Renal cortical epithelial cell (primary cell): Measurements from ENCODE around the gene TBC1D19. TPM values are rescaled to one million over a fixed set of nuclear protein-coding genes. Genes with fewer than 3 reads are reported as not detected.
A peak's percentile ranks its signal among the peaks of the same experiment; 100 is the strongest.
"Not testable (repeated sequence)": the region's sequence is repeated elsewhere in the genome, so short reads cannot be mapped to it uniquely, and the experiment has no call there.

Experiments
- DNase-seq: peaks from one replicate; pipeline ENCODE4 v3.0.0-alpha.2; 2011; ENCODE audit warnings: low read depth
- total RNA-seq: library from RNA; depleted of rRNA; stranded (reverse); fragments of >200 nt; gene quantifications from 2 replicates; pipeline ENCODE4 v1.2.3, GENCODE V29; 2014

TBC1D19 gene, protein sequence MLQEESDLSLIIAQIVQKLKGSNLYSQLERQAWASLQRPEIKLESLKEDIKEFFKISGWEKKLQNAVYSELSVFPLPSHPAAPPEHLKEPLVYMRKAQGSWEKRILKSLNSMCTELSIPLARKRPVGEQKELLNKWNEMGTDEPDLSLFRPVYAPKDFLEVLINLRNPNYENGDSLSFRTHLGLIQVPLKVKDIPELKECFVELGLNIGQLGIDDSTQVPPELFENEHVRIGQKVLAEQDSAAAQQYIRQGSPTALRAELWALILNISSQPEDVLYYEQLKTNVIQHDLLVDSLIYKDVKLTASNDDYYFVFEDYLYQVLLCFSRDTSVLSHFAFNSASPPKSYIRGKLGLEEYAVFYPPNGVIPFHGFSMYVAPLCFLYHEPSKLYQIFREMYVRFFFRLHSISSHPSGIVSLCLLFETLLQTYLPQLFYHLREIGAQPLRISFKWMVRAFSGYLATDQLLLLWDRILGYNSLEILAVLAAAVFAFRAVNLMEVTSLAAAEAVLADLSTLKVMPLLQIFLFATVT
- total RNA-seq, result 75.4 and 81.3 TPM in 2 replicates

DNA sequence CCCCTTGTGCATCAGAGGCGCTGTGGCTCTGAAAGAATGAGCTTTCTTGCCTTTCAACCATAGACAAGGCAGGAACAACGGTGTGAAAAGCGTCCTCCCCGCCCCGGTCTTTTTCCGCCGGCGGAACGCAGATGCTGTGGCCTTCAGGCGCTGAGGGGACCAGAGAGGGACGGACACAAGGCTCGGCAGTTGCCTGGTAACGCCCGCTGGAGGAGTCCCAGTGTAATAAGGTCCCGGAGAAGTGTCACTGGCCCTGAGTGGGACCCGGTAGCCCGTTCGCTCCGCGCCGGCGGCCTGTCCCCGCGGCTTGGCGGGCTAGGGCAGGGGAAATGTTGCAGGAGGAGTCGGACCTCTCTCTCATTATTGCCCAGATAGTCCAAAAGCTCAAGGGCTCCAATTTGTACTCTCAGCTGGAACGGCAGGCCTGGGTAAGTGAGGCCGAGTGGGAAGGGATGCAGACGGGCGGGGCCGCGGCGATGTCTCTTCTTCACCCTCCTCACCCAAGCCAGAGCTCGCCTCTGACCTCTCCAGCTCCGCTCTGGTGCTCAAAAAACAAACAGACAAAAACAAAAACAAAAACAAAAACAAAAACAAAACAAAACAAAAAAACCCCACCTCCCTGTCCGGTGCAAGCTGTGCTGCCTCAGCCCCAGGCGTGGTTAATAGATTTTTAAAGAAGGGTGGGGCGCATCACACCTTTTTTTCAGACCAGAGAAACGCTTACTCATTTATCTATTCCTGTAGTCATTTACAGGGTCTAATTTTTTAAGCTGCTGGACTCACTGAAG lies at the start of gene TBC1D19:
TSS of gene TBC1D19 (plus strand) at position 220 of the 788 bp plus-strand sequence. CDS start at position 330, 110 bp downstream.
- peak; percentile 70 for DNase-seq

DNA sequence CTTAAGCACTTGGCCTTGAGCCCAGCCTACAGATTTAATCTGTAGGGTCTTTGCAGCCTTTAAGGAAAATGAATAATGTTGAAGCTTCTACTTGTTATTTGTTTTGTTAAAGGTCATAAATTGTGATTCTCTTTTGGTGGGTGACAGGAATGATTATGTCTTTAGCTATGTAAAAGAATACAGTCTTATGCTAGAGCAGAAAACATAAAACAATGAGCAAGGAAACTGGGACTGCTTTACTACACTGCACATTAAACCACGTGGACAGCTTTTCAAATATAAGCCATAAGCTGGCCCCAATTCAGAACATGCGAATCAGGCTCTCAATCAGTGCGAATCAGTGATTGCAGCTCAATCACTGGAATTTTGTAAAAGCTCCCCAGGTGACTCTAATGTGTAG lies 40.9 kb upstream of the TBC1D19 start:
- DNase-seq, result no peak

DNA sequence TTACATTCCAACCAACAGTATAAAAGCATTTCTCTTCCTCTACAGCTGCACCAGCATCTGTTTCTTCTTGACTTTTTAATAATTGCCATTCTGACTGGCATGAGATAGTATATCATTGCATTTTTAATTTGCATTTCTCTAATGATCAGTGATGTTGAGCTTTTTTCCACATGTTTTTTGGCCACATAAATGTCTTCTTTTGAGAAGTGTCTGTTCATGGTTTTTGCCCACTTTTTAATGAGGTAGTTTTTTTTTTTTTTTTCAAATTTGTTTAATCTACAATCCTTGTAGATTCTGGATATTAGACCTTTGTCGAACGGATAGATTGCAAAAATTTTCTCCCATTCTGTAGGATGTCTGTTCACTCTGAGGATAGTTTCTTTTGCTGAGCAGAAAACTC lies 39.5 kb upstream of the TBC1D19 start:
- DNase-seq, result no peak

DNA sequence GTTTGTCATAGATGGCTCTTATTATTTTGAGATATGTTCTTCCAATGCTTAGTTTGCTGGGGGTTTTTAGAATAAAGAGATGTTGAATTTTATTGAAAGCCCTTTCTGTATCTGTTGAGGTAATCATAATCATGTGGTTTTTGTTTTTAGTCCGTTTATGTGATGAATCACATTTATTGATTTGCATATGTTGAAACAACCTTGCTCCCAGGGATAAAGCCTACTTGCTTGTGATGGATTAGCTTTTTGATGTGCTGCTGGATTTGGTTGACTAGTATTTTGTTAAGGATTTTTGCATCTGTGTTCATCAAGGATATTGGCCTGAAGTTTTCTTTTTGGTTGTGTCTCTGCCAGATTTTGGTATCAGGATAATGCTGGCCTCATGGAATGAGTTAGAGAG lies 35.5 kb upstream of the TBC1D19 start:
- DNase-seq, result not testable (repeated sequence)

DNA sequence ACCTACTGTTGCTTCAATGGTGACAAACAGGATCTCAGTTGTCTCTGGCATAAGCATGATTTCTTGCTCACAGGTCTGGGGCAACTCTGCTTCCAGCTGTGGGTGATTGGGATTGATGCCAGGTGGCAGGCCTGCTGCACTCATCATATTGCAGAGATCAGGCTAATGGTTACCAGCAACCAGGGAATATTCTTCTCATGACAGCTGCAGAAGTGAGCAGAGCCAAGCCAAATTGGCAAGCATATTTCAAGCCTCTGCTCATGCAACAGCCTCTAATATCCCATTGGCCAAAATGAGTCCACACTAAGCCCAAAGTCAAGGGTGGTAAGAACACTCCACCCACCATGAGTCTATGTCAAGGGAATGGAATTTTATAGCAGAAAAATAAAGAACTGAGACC lies 26.7 kb upstream of the TBC1D19 start:
- peak; percentile 65 for DNase-seq

DNA sequence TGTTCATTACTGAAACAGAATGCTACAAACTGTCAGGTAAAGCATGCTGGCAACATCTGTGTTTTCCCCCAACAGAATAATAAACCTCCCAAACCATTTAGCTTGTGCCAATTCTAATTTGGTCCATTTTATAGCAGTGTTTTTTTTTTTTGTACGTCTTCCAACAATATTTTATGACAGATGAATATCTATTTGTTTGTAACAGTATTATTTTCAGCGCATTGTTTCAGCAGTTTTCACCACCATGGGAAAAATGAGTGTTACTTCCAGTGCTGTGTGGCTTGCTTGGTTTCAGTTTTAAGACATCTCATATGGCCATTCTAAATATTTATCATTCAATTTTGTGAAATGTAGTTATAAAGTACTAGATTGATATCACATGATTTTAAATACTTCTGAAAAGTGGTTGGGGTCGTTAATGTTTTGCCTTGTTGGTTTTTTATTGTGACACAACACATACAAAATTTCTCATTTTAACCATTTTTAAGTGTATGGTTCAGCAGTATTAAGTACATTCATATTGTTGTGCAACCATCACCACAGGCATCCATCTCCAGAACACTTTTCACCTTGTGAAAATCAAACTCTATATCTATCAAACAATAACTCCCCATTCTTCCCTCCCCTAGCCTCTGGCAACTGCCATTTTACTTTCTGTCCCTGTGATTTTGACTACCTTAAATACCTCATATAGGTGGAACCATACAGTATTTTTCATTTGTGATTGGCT lies 25.6 kb upstream of the TBC1D19 start:
- no peak for DNase-seq

DNA sequence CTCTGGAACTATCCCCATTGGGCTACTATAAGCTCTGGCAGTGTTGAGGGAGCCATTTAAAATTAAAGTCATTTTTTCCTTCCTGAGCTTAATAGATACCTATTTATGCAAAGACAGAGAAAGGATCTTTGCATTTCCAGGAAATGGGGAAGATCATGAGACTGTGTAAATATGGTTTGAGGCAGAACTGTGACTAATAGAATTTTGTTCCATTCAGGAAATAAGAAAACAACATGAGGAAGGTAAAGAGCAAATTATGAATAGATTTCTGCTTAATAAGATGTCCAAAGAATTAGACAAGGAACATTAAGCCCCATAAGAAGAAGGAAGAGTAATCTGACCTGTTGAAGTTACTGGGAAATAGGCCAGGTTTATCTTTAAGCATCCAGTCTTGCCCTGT lies 17.8 kb upstream of the TBC1D19 start:
- DNase-seq, result peak; percentile 38

DNA sequence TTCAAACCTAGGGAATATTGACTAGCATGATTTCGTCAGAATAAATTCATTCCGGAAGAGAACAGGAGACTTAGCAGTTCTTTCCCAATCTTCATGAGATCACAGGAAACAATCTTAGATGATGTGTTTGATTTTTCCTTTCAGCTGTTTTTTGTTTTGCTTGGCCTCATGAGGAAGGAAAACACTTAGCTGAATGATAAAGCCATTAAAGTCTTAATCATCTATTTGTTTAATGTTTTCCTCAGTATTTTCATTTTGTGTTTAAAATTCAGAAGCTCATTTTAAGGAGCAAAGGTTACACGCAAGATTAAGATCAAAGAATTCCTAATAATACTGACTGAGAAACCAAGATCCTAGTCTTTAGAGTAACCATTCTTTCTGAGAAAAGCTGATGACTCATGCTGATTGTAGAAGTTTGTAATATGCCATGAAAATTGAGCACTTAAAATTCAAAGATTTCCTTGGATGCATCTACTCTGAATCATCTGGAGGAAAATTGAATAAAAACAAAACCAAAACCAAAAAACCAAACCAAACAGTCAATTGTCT lies 15.4 kb upstream of the TBC1D19 start:
- peak; percentile 98 for DNase-seq

DNA sequence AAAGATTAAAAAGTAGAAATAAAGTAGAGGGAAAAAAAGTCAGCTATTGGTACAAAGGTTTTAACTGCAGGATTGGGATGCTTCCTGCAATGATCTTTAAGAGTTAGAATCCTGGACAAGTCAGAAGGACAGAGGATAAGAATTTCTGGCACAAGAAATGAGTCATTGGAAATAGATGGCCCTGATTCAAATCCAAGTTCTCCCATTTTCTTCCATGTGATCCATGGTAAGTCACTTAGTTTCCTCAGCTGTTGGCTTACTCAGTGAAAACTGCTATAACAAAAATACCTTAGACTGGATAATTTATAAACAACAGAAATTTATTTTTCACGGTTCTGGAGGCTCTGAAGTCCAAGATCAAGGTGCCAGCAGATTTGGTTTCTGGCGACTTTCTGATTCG lies 13.3 kb upstream of the TBC1D19 start:
- no peak for DNase-seq

DNA sequence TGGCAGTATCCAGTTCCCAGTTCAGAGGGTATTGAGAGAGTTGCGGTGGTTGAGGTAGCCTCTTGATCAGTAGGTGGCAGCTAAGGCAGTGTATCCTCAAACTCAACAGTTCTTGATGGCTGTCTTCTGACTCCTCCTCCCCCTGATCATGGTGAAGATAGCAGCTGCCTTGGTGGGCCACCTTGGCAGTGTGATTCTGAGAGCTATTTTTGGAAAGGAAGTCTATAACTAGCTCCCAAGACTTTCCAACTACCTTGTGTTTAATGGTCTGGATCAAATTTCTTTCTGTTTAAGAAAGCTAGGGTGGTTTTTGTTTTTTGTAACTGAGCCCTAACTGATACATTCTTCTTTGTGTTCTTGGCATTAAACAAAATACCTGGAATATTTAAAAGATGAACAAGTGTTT lies 10.5 kb upstream of the TBC1D19 start:
- DNase-seq, result peak; percentile 95

DNA sequence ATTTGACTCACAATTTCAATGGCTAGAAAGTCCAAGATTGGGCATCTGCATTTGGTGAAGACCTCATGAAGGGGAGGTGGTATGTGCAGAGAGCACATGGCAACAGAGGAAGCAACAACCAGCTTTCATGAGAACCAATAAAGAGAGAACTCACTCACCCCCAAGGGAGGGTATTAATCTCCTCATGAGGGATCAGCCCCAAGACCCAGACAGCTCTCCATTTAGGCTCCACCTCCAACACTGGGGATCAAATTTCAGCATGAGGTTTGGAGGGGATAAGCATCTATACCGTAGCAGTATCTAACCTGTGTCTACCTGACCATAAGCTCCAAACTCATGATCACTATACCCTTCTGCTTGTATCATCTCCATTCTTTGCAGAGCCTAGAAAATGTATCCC lies 9.3 kb upstream of the TBC1D19 start:
- DNase-seq, result no peak

DNA sequence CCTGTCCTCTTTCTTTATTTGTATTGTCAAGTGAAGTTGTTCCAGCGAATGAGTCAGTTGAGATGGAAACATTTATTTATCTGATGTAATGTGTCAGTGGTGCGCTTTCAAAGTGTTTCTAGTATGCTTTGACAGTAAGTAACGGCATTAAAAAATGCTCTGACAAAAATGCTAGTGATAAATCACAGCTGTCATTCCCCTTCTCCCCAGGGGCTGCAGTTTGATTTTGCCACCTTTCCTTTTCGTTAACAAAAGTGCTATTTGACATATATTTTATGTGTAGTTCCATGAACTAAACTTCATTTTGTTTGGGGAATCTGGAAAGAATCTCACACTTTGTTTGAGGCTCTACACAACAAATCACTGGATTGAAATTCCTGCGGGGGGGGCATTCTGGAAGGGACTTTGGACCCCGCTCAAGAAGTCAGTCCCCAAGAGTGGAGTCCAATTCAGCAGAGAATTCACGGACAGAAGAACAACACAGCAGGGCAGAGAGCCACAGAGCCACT lies 7.6 kb upstream of the TBC1D19 start:
- peak; percentile 48 for DNase-seq

DNA sequence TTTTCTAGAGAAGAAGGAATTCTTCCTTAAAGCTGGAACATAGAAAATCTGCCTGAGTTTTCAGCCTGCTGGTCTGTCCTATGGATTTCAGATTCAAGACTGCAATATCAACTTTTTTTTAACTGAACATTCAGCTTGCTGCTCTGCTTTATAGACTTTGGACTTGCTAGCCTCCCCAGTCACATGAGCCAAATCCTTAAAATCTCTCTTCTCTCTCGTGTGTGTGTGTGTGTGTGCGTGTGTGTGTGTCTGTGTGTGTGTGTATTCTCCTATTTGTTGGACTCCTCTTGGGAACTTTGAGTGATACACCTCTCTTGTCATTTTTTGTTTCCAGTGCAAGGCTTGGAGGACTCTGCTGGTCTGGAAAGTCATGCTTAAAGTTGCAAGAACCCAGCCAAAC lies 6.8 kb upstream of the TBC1D19 start:
- DNase-seq, result no peak

DNA sequence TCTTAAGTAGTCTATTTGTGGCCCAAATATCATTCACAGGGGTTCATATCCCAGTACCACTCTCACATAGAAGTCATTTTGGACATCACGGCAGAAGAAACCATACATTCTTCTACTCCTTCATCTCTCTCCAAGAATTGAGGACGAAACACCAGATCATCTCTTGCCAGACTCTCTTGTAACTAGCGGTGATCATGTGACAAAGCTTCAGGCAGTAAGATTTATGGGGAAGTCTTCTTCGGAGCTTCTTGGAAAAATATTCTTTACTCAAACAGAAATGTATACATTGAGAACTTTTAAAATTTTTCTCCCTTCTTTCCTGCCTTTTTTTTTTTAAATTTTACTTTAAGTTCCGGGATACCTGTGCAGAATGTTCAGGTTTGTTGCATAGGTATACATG lies 4.7 kb upstream of the TBC1D19 start:
- DNase-seq, result no peak

DNA sequence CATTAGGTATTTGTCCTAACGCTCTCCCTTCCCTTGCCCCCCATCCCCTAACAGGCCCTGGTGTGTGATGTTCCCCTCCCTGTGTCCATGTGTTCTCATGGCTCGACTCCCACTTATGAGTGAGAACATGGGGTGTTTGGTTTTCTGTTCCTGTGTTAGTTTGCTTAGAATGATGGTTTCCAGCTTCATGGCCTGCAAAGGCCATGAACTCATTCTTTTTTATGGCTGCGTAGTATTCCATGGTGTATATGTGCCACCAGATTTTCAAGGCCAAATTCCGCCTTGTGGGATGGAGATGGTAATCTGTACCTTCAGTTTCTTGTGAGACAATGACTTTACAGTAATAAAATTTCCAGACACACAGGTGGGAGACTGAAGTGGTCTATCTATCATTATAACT lies 2.5 kb upstream of the TBC1D19 start:
- not testable (repeated sequence) for DNase-seq

DNA sequence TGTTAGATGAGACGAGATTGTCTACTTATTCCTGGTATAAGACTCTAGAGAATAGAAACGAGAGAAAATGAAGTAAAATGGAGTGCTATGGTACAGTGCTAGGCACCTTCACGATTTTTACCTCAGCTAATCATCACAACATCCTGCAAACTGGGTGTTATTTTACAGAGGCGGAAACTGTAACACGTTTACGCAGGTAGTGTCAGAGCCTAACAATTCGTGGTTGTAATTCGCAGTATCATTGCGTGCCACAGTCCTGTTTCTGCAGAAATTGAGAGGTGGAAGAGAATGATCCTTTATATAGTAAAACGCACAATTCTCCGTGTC lies 383 bp upstream of the TBC1D19 start:
- DNase-seq, result peak; percentile 69

DNA sequence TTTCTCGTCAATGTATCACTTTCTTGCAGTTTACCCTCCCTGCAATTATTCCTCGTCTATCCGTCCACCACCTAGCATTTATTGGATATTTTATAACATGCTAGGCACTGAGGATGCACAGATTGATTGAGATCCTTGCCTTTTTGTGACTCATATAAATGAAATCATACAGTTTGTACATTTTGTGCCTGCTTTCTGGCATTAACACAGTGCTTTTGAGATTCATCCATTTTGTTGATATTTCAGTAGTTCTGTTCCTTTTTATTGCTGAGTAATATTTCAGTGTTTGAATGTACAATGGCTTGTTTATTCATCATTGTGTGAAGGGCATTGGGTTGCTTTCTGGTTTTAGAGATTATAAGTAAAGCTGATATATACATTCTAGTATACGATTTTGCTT lies 841 bp downstream of the TBC1D19 start:
- DNase-seq, result no peak

DNA sequence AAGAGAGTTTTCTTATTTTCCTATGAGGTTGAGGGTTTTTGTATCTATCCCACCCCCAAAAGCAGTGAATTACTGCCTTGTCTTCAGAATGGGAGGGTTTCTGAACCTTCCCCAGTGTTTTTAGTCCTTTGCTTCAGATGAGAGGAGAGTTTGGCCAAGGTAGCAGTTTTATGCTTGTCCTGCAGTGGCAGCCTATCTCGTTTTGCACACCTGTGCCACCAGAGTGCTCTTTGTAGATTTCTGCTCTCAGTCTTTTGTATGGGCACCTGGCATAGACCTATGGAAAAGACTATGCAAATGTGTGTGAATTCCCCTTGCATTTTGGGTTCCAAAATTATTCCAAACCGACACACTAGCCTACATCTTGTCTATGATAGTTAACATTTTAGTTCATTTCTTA lies 5.8 kb downstream of the TBC1D19 start:
- no peak for DNase-seq

DNA sequence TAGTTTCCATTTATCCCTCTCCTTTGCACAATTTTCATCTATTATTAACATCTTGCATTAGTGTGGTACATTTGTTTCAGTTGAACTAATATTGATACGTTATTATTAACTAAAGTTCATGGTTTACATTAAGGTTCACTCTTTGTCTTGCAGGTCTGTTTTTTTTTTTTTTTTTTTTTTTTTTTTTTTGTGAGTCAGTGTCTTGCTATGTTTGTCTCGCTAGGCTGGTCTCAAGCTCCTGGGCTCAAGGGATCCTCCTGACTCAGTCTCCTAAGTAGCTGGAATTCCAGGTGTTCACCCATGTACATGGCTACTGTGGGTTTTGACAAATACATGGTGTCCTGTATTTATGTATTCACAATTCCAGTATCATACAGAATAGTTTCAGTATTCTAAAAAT lies 6.8 kb downstream of the TBC1D19 start:
- peak; percentile 95 for DNase-seq

DNA sequence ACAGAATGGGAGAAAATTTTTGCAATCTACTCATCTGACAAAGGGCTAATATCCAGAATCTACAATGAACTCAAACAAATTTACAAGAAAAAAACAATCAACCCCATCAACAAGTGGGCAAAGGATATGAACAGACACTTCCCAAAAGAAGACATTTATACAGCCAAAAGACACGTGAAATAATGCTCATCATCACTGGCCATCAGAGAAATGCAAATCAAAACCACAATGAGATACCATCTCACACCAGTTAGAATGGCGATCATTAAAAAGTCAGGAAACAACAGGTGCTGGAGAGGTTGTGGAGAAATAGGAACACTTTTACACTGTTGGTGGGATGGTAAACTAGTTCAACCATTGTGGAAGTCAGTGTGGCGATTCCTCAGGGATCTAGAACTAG lies 9.7 kb downstream of the TBC1D19 start:
- DNase-seq, result not testable (repeated sequence)

DNA sequence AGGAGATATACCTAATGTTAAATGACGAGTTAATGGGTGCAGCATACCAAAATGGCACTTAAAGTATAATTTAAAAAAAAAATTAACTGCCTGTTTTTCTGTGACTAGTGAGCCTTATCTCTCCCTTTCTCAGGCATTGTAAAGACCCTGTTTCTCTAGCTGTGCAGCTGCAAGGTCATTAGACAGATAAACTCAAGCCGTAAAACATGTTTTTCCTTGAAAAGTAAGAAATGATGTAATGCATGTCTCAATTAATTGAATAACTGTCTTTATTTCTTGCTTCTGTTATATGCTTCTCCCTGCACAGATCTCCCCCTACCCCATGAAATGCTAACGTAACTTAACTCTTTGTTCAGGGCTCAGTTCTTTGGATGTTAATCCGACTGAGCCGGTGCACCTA lies 10.5 kb downstream of the TBC1D19 start:
- no peak for DNase-seq

DNA sequence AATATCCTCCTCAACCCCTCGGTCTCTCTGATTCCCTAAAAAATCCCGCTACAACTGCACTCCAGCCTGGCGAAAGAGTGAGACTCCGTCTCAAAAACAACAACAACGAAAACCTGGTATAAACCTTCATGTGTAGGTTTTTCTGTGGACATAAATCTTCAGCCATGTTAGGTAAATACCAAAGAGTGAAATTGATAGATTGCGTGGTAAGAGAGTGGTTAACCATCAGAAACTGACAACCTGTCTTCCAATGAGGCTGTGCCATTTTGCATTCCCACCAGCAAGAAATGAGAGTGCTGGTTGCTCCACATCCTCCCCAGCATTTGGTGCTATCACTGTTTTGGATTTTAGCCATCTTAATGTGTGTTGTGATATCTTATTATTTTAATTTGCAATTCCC lies 10.9 kb downstream of the TBC1D19 start:
- no peak for DNase-seq
